DMS 273 treated with DMSO at 0.1 percent for 48 hours (cell line): ENCODE results near the gene KPNA4.
"Not testable (repeated sequence)": the region's sequence is repeated elsewhere in the genome, so short reads cannot be mapped to it uniquely, and the experiment has no call there.

Source experiments
- DNase-seq: peaks from one replicate; lab custom pipeline; 2025; lab: John Stamatoyannopoulos, UW

KPNA4 gene

DNA sequence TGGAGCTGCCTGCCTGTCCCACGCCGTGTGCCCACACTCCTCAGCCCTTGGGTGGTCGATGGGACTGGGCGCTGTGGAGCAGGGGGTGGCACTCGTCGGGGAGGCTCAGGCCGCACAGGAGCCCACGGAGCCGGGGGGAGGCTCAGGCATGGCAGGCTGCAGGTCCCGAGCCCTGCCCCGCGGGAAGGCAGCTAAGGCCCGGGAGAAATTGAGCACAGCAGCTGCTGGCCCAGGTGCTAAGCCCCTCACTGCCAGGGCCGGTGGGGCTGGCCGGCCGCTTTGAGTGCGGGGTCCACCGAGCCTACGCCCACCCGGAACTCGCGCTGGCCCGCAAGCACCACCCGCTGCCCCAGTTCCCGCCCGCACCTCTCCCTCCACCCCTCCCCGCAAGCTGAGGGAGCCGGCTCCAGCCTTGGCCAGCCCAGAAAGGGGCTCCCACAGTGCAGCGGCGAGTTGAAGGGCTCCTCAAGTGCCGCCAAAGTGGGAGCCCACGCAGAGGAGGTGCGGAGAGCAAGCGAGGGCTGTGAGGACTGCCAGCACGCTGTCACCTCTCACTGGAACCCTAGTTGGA, 8.7 kb upstream of the KPNA4 start:
- not testable (repeated sequence) for DNase-seq

DNA sequence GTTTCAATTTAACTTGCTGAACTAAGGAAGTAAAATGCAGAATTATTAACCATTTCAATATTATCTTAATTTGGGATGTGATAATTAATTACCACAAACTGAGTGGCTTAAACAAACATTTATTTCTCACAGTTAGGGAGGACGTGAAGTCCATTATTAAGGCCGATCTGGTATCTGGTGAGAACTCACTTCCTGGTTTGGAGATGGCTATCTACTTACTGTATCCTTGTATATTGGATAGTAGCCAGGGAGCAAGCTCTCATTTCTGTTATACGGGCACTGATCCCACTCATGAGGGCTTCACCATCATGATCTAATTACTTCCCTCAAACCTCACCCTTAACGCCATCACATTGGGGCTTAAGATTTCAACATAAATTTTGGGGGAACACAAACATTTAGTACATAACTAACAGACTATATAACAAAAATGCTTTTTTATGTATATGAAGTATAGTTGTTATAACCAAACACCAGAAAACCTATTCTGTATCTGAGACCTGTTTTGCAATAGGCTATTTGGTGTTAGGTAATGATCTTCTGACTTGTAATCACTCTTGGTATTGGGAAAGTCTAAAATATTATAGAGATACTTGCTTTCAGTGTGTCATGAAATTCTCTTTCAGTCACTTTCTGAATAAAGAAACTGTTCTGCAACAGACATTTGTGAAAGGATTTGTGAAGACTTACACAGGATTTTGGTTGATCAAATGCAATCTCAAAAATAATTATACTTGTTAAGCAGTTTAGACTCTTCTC, 4.7 kb upstream of the KPNA4 start:
- no peak for DNase-seq

DNA sequence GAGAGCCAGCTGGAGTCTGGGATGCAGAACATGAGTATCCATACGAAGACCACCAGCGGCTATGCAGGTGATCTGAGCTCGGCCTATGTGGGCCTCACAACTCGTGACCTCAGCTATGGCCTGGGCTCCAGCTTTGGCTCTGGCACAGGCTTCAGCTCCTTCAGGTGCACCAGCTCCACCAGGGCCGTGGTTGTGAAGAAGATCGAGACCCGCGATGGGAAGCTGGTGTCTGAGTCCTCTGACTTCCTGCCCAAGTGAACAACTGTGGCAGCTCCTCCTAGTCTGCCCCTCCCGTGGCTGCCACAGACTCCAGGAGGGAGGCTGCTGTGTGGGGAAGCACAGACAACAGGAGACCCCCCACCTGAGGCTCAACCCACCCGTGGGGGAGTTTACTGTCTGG, 3.6 kb upstream of the KPNA4 start:
- no peak for DNase-seq

DNA sequence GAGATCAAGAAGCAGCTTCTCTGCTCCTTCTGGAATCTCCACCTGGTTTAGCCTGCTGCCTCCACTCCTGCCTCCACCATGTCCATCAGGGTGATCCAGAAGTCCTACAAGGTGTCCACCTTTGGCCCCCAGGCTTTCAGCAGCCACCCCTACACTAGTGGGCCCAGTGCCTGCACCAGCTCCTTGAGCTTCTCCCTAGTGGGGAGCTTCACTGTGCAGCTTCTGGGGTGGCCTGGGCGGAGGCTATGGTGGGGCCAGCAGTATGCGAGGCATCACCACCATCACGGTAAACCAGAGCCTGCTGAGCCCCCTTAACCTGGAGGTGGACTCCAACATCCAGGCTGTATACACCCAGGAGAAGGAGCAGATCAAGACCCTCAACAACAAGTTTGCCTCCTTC, 2.4 kb upstream of the KPNA4 start:
- no peak for DNase-seq

DNA sequence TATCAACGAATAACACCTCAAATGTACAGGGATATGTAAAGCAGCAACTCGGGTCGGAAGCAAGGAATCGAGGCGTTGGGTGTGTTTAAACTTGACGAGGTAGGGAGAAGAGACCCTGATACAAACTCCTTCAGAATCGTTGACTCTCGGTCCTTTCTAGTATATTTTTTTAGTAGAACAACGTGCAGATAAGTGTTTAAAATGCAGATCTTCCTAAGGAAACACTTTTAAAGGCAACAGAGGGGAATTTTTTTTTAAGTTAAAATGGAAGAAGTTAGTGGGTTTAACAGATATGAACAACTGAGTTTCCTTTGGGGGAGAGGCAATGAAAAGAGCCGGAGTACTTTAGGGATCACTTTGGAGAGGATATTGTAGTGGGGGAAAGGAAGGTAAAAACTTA, 1.1 kb upstream of the KPNA4 start:
- DNase-seq, result no peak

DNA sequence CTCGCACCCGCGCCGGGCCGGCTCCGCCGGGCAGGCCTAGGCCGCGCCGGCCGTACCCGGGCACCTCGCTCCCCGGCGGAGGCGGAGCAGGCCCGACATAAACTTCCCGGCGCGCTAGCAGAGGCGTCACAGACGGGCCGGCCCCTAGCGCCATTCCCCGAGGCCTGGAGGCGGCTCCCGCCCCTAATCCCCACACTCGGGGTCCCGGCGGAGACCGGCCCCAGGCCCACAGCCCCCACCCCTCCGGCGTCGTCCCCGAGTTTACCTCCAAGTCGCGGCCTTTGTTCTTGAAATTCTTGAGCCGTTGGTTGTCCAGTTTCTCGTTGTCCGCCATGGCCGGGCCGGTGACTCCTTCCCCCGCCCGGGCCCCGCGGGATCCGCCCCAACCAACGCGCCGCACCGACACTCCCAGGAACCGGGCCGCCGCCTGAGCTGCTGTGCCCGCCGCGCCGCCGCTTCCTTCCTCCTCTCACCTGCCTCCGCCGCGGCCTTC, 376 bp downstream of the KPNA4 start:
- no peak for DNase-seq

DNA sequence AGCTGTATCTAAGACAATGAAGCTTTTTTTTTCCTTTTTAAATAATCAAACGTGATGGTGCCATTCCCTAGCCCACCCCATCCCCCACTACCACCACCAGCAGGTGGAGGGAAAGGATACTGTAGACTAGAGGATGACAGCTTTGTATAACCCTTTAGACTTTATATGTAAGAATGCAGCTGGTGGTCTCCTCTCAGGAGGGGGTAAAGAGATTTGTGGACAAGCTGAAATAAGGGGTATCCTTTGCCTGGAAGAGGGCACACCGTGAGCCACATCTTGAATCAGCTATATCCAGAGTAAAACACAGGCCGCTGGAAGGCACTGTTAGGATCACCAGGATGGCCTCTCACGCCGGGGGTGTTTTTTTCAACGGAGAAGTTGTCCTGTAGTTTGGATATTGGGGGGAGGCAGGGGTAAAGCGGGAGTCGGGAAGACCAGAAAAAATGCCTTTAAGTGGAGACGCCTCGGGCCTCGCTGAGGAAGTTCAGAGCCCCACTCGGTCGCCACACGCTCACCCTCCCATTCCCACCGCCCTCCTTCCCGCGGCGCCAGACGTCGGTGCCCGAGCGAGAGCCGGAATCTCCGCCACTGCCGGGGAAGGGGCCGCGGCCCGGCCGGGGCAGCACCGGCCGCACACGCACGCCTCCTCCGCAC, 986 bp downstream of the KPNA4 start:
- DNase-seq, result no peak

DNA sequence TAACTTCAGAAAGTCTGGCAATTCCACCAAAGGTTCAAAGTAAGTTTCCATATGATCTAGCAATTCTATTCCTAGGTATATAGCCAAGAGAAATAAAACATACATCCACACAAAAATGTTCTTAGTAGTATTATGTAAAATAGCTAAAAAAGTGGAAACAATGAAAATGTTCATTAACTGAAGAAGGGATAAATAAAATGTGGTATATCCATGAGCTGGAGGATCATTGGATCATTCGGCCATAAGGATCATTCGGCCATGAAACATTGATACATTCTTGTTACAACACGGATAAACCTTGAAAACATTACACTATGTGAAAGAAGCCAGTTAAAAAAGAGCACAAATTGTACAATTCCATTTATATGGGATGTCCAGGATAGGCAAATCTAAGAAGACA, 2.4 kb downstream of the KPNA4 start:
- DNase-seq, result no peak

DNA sequence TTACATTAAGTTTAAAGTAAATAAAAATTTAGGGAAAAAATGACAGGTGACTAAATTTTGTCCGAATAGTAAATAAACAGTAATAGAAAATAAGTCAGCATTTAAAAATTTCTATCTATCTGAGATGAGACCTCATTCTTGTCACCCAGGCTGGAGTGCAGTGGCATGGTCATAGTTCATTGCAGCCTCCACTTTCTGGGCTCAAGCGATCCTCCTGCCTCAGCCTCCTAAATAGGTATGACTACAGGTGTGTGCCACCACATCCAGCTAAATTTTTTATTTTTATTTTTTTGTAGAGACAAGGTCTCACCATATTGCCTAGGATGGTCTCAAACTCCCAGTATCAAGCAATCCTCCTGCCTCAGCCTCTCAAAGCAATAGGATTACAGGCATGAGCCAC, 7.8 kb downstream of the KPNA4 start:
- no peak for DNase-seq

DNA sequence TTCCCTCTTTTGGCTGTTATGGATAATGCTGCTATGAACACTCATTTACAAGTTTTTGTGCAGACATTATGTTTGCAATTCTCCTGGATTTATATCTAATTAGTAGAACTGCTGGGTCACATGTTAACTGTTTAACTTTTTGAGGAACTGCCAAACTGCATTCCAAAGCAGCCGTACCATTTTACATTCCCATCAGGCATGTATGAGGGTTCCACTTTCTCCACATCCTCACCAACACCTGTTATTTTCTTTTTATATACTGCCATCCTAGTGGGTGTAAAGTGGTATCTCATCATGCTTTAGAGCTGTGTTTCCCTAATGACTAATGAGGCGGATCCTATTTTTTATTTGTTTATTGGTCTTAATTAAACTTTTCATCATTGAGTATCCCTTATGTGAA, 9.2 kb downstream of the KPNA4 start:
- DNase-seq, result no peak

DNA sequence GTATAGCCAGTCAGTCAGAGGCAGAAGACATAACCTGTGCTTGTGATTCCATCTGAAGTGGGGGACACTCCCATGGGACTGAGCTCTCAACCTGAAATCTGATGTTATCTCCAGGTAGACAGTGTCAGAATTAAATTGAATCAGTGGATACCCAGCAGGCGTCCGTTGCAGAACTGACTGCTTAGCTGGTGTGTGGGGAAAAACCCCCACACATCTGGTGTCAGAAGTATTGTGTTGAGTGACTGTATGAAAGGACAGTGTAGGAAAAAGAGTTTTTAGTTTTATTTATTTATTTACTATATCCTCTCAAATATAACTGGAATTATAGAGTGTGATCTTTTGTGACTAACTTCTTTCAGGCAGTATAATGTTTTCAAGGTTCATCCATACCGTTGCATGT, 10.4 kb downstream of the KPNA4 start:
- DNase-seq, result no peak

DNA sequence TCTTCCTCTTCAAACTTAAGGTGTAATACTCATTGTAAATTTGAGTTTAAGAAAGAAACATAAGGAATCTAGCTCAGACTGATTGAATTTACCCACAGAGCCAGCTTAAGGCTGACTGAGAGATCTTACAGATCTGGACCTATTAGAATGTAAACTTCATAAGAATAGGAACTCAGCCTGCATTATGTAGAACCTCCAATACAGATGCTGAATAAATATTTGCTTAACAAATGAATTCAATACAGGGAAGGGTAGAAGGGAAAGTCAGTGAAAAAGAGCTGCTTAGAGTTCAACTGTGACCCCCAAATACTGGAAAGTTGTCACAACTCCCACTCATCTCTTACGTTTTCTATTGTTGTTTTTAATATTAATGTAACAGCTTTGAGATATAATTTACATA, 11.5 kb downstream of the KPNA4 start:
- DNase-seq, result no peak

DNA sequence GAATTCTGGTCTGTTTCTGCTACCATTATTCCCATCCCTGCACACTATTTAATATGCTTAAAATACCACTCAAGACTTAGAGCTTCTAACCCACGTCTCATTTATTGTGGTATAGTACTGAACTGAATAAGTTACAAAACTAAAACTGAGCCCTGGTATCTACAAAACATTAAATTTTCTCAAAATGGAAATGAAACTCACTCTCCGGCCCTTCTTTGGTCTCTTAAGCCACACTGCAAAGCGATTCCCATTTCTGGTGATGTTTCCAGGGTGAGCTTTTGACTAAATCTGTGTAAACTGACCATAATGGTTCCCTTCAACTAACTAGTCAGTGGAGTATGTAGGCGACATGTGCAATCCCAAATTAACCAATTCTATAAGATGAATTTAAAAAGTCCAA, 18.6 kb downstream of the KPNA4 start:
- no peak for DNase-seq

DNA sequence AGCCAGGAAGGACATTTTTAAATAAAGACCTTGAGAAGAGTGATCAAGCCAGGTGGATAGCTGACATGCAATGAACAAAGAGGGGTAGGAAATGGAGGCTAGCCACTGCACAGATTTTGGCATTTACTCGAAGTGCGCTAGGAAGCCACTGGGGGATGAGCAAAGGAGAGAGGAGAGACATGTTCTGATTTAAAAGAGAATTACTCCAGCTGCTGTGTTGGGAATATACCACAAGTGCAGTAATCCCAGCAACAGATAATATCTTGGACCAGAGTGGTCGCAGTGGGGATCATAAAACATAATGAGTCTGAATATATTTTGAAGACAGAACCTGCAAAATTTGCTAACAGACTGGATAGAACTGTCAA, 19.9 kb downstream of the KPNA4 start:
- DNase-seq, result no peak

DNA sequence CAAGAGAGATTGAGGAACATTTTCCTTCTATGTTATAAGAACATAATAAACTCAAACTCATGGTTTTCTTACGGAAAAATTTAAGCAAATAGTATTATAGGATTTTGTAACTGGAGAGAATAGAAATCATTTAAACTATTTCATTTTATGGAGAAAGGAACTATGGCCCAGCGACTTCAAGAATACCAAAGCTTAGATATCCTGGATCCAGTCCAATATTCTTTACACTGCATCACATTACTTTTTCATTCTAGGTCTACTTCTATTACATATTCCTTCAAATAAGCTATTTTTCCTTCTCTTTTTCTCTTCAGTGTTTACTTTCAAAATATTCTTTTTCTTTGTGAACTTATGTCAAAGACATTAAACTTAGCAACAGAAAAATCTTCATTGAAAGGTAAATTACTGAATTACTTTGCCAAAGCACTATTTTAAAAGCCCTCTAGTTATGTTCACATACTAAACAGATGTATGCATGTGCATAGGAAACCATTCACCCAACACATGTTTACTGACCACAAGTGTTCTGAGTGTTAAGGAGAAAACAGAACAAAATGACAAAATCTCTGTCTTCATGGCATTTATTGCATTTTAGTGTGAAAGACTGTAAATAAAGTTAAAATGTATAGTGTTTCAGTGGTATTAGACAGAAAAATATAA, 20.4 kb downstream of the KPNA4 start:
- no peak for DNase-seq

DNA sequence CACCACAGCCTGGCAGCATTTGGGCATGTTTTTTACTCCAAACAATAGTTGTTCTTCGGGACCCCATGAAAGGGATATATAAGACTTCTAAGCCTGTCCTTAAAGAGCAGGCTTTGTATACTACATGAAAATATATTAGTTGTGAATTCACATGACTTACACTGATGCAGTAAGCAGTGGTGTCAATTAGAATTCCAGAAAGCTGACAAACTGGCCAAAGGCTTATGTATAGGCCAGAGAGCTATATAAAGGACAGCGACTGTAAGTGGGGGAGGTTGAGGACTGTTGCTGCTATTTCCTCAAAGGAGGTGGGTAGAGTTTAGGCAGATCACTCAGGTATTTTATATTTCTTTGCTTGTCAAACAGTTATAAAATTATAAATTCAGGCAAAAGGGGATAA, 24.8 kb downstream of the KPNA4 start:
- DNase-seq, result no peak

DNA sequence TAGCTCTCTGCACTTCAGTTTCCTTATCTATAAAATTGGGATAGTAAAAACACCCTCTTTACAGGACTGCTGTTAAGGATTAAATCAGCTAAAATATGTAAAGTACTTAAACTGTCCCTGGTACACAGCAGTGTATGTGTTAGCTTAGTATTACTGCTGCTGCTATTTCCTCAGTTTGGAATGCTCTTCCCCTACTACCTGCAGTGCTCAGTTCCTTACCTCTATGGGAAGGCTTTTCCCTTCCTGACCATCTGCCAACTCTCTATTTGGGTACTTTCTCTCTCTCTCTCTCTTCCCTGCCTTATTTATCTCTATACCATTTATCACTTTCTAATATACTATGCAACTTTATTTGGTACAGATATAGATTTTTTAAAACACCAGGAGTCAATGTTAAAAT, 26.5 kb downstream of the KPNA4 start:
- DNase-seq, result no peak

DNA sequence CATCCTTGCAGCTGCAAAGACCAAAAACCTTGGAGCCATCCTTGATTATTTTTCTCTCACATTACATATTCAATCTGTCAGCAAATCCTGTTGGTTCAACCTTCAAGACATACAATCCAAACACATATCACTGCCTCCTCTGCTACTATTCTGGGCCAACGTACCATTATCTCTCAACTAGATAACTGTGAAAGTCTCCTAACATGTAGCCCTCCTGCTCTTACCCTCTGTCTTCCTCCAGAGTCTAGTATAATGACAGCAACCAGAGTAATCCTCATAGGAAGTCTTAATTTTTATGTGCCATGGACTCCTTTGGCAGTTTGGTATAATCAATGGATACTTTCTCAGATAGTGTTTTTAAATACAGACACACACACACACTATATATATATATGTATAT, 27.6 kb downstream of the KPNA4 start:
- DNase-seq, result no peak

DNA sequence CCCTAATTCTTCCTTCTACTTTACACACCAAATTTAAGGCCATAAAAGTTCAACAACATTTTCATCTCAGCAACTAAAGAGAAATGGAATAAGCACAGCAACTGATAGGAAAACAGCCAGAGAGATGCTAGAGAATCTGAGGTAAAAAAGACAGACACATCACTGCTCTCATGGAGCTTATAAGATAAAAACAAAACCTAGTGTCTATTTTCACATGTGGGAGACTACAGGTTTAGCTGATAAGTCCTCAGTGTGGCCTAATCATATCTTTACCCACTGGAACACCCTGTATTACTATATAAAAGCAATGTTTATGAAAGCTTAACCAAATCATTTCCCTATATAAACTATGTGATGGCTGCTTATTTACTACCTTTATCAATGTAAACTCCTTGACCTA, 33.0 kb downstream of the KPNA4 start:
- no peak for DNase-seq

DNA sequence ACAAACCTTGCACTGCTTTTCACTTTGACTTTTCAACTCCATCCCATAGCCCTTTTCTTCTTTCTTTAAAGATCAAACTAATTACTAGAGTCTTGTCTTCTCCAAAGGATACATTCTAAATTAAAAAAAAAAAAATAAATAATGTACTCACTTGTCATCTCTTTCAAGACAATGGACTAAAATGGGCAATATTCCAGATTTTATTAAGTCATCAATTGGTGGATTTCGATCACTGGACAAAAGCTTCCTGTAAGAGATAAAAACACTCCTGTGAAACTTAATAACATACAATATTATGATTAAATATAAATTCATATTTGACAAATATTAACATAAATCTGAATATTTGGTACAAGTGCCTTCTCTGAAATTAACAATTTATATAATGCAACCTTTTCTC, 34.1 kb downstream of the KPNA4 start:
- DNase-seq, result no peak

DNA sequence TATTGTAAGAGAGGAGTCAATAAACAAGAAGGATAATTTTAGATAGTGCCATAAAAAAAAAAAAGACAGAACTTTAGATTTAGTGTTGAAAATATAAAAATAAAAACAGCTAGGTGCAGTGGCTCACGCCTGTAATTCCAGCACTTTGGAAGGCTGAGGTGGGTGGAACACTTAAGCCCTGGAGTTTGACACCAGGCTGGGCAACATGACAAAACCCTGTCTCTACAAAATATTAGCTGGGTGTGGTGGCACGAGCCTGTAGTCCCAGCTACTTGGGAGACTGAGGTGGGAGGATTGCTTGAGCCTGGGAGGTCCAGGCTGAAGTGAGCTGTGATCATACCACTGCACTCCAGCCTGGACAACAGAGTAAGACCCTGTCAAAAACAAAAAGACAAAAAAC, 49.0 kb downstream of the KPNA4 start:
- not testable (repeated sequence) for DNase-seq

DNA sequence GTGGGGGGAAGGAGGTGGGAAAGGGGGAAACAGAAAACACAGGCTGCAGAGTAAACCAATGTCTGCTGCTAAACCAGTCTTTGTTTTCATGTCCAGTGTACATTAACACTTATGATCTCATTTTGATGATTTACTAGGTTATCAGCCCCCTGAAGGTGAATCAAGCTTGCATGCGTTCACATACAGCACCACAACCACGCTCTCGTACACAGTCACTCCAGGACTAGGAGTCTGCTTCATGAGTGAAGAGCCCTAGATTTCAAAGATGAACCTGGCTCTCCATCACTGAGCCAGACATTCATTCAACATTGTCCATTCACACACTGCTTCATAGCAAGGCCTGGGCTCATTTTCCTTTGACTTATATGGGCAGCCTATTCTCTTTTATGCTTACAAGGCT, 64.0 kb downstream of the KPNA4 start:
- DNase-seq, result no peak

DNA sequence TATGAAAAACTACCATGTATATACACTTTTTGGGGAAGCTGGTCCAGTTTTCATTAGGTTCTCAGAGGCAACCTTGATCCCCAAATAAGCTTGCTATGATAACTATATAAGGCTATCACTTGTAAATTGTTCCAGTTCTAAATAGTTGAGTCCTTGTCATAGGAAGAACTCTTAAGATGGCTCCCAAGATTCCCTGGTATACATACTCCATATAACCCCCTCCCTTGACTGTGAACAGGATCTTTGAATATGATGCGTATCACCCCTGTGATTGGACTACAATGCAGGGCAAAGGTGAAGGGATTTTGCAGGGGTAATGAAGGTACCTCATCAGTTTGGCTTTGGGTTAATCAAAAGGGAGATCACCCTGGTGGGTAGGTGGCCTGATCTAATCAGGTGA, 67.2 kb downstream of the KPNA4 start:
- no peak for DNase-seq
